Measurements from ENCODE around the gene OSBPL1A. TPM values are rescaled to one million over a fixed set of nuclear protein-coding genes. Genes with fewer than 3 reads are reported as not detected.
A peak's percentile ranks its signal among the peaks of the same experiment; 100 is the strongest.

Gene OSBPL1A
- total and polyA plus RNA-seq, 5 donors = 45.9 to 88.6 (median 72.9) TPM

- no peak overlapping the region for H3K27ac ChIP-seq (ENCODE audit: low read length)
- H3K27me3 ChIP-seq (ENCODE audit: control insufficient read depth, insufficient read depth) = no peaks in the 10 kb centered on the region
- no peak for ATAC-seq
- no peaks in the 10 kb centered on the region for H3K9me3 ChIP-seq (ENCODE audit: control insufficient read depth, low read length)
- intact Hi-C loops (cut with DNase I) = no loop called here
- 77% methylated on average over 3 of the region's 3 CpGs for WGBS
- DNase-seq = no peak
- H3K4me1 ChIP-seq (ENCODE audit: control insufficient read depth, insufficient read depth, low read length) = no peaks in the 10 kb centered on the region
- H3K4me3 ChIP-seq (ENCODE audit: low read length) = no peak overlapping the region
Measured at GRCh38 chr18:24342347-24342746, 55.3 kb downstream of the OSBPL1A start.

GRCh38 chr18:24341361-24341760, 56.3 kb downstream of the OSBPL1A start:
- intact Hi-C loops (cut with DNase I) = no loop called here
- ATAC-seq (no peak), DNase-seq (no peak)
- H3K27me3 ChIP-seq (ENCODE audit: control insufficient read depth, insufficient read depth) = no peaks in the 10 kb centered on the region
- no peak overlapping the region for H3K4me3 ChIP-seq (ENCODE audit: low read length)
- H3K27ac ChIP-seq (ENCODE audit: low read length) = no peak overlapping the region
- H3K4me1 ChIP-seq (ENCODE audit: control insufficient read depth, insufficient read depth, low read length) = no peaks in the 10 kb centered on the region
- no peaks in the 10 kb centered on the region for H3K9me3 ChIP-seq (ENCODE audit: control insufficient read depth, low read length)

- ATAC-seq (peak; percentile 69 to 83), DNase-seq (no peak)
- no peaks in the 10 kb centered on the region for H3K4me1 ChIP-seq (ENCODE audit: control insufficient read depth, insufficient read depth, low read length)
- H3K9me3 ChIP-seq (ENCODE audit: control insufficient read depth, low read length) = no peaks in the 10 kb centered on the region
- no peak overlapping the region for H3K27ac ChIP-seq (ENCODE audit: low read length)
- H3K27me3 ChIP-seq (ENCODE audit: control insufficient read depth, insufficient read depth) = no peaks in the 10 kb centered on the region
- WGBS = 66% methylated on average over 2 of the region's 2 CpGs
- H3K4me3 ChIP-seq (ENCODE audit: low read length) = no peak overlapping the region
- intact Hi-C loops (cut with DNase I) = loop anchor here in 1 of 4 donors (10.0 kb wide), 1 partner anchor 148 kb away; no protein-coding TSS in a partner anchor
Measured at GRCh38 chr18:24333084-24333483, 64.5 kb downstream of the OSBPL1A start.

GRCh38 chr18:24326211-24326610, 71.4 kb downstream of the OSBPL1A start:
- peak; percentile 23 to 67 (median 60) for DNase-seq
- WGBS = 68% methylated on average over 3 of the region's 3 CpGs
- intact Hi-C loops (cut with DNase I) = no loop called here
- Histone ChIP-seq H3K27me3 (ENCODE audit: control insufficient read depth, insufficient read depth) (no peaks in the 10 kb centered on the region), H3K9me3 (ENCODE audit: control insufficient read depth, low read length) (no peaks in the 10 kb centered on the region), H3K4me1 (ENCODE audit: control insufficient read depth, insufficient read depth, low read length) (no peaks in the 10 kb centered on the region), H3K27ac (ENCODE audit: low read length) (peak overlapping the region; percentile 30), H3K4me3 (ENCODE audit: low read length) (no peak overlapping the region)
- peak; percentile 92 to 96 for ATAC-seq

GRCh38 chr18:24322584-24323136, 75.0 kb downstream of the OSBPL1A start:
- DNase-seq = no peak
- intact Hi-C loops (cut with DNase I) = no loop called here
- Histone ChIP-seq H3K4me1 (ENCODE audit: control insufficient read depth, insufficient read depth, low read length) (no peaks in the 10 kb centered on the region), H3K4me3 (ENCODE audit: low read length) (no peak overlapping the region), H3K9me3 (ENCODE audit: control insufficient read depth, low read length) (no peaks in the 10 kb centered on the region), H3K27me3 (ENCODE audit: control insufficient read depth, insufficient read depth) (no peaks in the 10 kb centered on the region), H3K27ac (ENCODE audit: low read length) (no peak overlapping the region)
- no peak for ATAC-seq

GRCh38 chr18:24321071-24321470, 76.6 kb downstream of the OSBPL1A start:
- Histone ChIP-seq H3K27me3 (ENCODE audit: control insufficient read depth, insufficient read depth) (no peaks in the 10 kb centered on the region), H3K27ac (ENCODE audit: low read length) (no peak overlapping the region), H3K9me3 (ENCODE audit: control insufficient read depth, low read length) (no peaks in the 10 kb centered on the region), H3K4me3 (ENCODE audit: low read length) (no peak overlapping the region), H3K4me1 (ENCODE audit: control insufficient read depth, insufficient read depth, low read length) (no peaks in the 10 kb centered on the region)
- intact Hi-C loops (cut with DNase I) = no loop called here
- DNase-seq (no peak), ATAC-seq (no peak)
- 98% methylated on average over 1 of the region's 1 CpG for WGBS

GRCh38 chr18:24319757-24320156, 77.9 kb downstream of the OSBPL1A start:
- Histone ChIP-seq H3K9me3 (ENCODE audit: control insufficient read depth, low read length) (no peaks in the 10 kb centered on the region), H3K4me1 (ENCODE audit: control insufficient read depth, insufficient read depth, low read length) (no peaks in the 10 kb centered on the region), H3K27ac (ENCODE audit: low read length) (no peak overlapping the region), H3K4me3 (ENCODE audit: low read length) (no peak overlapping the region), H3K27me3 (ENCODE audit: control insufficient read depth, insufficient read depth) (no peaks in the 10 kb centered on the region)
- 29% methylated on average over 5 of the region's 5 CpGs for WGBS
- peak; percentile 60 to 66 for ATAC-seq
- peak in 1 of 3 donors; percentile 57 for DNase-seq
- intact Hi-C loops (cut with DNase I) = no loop called here

GRCh38 chr18:24317370-24317769, 80.3 kb downstream of the OSBPL1A start:
- Histone ChIP-seq H3K27me3 (ENCODE audit: control insufficient read depth, insufficient read depth) (no peaks in the 10 kb centered on the region), H3K27ac (ENCODE audit: low read length) (no peak overlapping the region), H3K4me1 (ENCODE audit: control insufficient read depth, insufficient read depth, low read length) (no peaks in the 10 kb centered on the region), H3K4me3 (ENCODE audit: low read length) (no peak overlapping the region), H3K9me3 (ENCODE audit: control insufficient read depth, low read length) (no peaks in the 10 kb centered on the region)
- DNase-seq (no peak), ATAC-seq (no peak)
- intact Hi-C loops (cut with DNase I) = no loop called here

GRCh38 chr18:24315170-24315569, 82.5 kb downstream of the OSBPL1A start:
- H3K27me3 ChIP-seq (ENCODE audit: control insufficient read depth, insufficient read depth) = no peaks in the 10 kb centered on the region
- 98% methylated on average over 1 of the region's 1 CpG for WGBS

GRCh38 chr18:24306201-24306600, 91.4 kb downstream of the OSBPL1A start:
- Histone ChIP-seq H3K27ac (ENCODE audit: low read length) (no peak overlapping the region), H3K4me3 (ENCODE audit: low read length) (no peak overlapping the region), H3K4me1 (ENCODE audit: control insufficient read depth, insufficient read depth, low read length) (peaks cover 2% of the 10 kb centered on the region), H3K9me3 (ENCODE audit: control insufficient read depth, low read length) (no peaks in the 10 kb centered on the region), H3K27me3 (ENCODE audit: control insufficient read depth, insufficient read depth) (no peaks in the 10 kb centered on the region)
- intact Hi-C loops (cut with DNase I) = no loop called here
- WGBS = 95% methylated on average over 2 of the region's 2 CpGs
- no peak for DNase-seq
- ATAC-seq = no peak

More at GRCh38 chr18:24315170-24315569, 82.5 kb downstream of the OSBPL1A start:
- DNase-seq (no peak), ATAC-seq (no peak)
- H3K27ac ChIP-seq (ENCODE audit: low read length) = no peak overlapping the region
- H3K4me3 ChIP-seq (ENCODE audit: low read length) = no peak overlapping the region
- H3K4me1 ChIP-seq (ENCODE audit: control insufficient read depth, insufficient read depth, low read length) = no peaks in the 10 kb centered on the region
- no peaks in the 10 kb centered on the region for H3K9me3 ChIP-seq (ENCODE audit: control insufficient read depth, low read length)
- intact Hi-C loops (cut with DNase I) = no loop called here

- H3K9me3 ChIP-seq (ENCODE audit: control insufficient read depth, low read length) = no peaks in the 10 kb centered on the region
- H3K27ac ChIP-seq (ENCODE audit: low read length) = no peak overlapping the region
- no peak for ATAC-seq
- H3K27me3 ChIP-seq (ENCODE audit: control insufficient read depth, insufficient read depth) = no peaks in the 10 kb centered on the region
- DNase-seq = no peak
- H3K4me3 ChIP-seq (ENCODE audit: low read length) = no peak overlapping the region
- H3K4me1 ChIP-seq (ENCODE audit: control insufficient read depth, insufficient read depth, low read length) = peaks cover 2% of the 10 kb centered on the region
- intact Hi-C loops (cut with DNase I) = no loop called here
- WGBS = 95% methylated on average over 3 of the region's 3 CpGs
Measured at GRCh38 chr18:24300703-24301102, 96.9 kb downstream of the OSBPL1A start.

GRCh38 chr18:24296276-24296675, 101.3 kb downstream of the OSBPL1A start:
- Histone ChIP-seq H3K4me3 (ENCODE audit: low read length) (no peak overlapping the region), H3K4me1 (ENCODE audit: control insufficient read depth, insufficient read depth, low read length) (no peaks in the 10 kb centered on the region), H3K9me3 (ENCODE audit: control insufficient read depth, low read length) (no peaks in the 10 kb centered on the region), H3K27ac (ENCODE audit: low read length) (no peak overlapping the region), H3K27me3 (ENCODE audit: control insufficient read depth, insufficient read depth) (no peaks in the 10 kb centered on the region)
- ATAC-seq (no peak), DNase-seq (no peak)
- intact Hi-C loops (cut with DNase I) = no loop called here
- 84% methylated on average over 3 of the region's 3 CpGs for WGBS
